Pulmonary artery endothelial cell (primary cell): Measurements from ENCODE around the gene ZNF556. TPM values are rescaled to one million over a fixed set of nuclear protein-coding genes. Genes with fewer than 3 reads are reported as not detected.

Source experiments
- DNase-seq: peaks from one replicate; pipeline ENCODE4 v3.0.0-alpha.2; 2011; ENCODE audit warnings: low read depth, low spot score
- total RNA-seq: library from RNA; depleted of rRNA; stranded (reverse); fragments of >200 nt; gene quantifications from 2 replicates; pipeline ENCODE4 v1.2.3, GENCODE V29; 2014

Gene ZNF556
- total RNA-seq, 1 donor from 2014 or later: not detected

- no peak for DNase-seq
Measured at GRCh38 chr19:2905918-2906519, 38.9 kb downstream of the ZNF556 start.

- no peak for DNase-seq
Measured at GRCh38 chr19:2906631-2907195, 39.6 kb downstream of the ZNF556 start.

- DNase-seq: no peak
Measured at GRCh38 chr19:2912306-2912705, 45.2 kb downstream of the ZNF556 start.

- no peak for DNase-seq
Measured at GRCh38 chr19:2917275-2918184, 50.4 kb downstream of the ZNF556 start.

DNA sequence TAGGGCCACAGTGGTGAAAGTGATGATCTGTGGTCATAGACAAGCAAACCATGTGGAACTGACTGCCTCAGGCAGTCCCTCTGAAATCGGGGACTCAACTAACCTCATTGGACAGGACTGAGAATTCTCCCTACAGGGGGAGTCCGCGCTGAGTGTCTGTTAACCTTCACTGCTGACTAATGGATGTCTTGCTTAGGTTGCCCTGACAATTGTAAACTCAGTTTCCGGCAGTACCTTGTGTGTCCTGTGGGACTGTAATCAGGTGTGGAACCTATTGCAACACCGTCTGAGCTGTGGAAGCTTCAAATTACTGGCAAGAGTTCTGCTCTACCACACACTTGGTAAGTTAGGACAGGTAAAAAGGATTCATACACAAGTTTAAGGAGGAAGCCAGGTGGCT is 55.9 kb downstream of the ZNF556 start:
- no peak for DNase-seq

DNA sequence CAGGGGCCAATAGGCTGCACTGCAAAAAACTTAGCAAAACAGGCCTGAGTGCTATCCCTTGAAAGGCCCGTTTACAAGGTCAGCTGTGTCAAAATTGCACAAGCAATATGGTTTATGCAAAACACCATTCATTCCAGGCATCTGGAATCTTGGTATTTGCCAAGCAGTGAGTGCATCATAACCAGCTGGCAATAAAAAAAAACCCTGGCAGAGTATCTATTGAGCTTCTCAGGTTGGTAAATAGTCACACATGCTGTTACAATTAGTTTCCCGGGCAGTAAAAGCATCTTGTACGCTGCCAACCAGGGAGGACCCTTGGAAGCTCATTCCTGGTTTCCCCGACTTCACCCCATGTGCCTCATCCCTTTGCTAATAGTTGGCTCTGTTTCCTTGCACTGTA is 56.4 kb downstream of the ZNF556 start:
- DNase-seq: no peak

DNA sequence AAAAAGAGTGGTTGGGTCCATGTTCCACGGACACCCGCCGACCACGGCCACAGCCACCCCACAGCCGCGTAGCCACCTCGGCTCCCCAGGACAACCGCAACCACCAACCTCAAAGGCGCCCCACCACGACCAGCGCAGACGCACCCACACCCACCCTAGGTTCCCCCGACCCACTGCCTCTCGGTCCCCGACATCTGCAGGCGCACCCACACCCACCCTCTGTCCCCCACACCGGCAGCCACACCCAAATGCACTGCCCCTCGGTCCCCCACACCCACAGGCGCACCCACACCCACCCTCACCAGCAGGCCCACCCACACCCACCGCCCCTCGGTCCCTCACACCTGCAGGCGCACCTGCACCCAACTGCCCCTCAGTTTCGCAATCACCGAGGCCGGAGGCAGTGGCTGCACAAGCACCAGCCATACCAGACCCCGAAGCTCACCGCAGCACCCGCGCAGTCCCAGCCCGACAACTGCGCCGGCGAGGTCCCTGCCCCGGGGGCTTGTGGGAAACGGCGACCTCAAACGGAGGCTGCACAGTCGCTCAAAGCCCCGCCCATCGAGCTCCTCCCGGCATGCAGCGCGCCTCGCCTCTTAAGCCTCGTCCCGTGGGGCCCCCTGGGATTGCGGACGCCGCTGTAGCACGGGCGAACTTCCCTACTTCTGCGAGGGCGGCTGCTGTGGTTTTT is 59.4 kb downstream of the ZNF556 start:
- DNase-seq: no peak

GRCh38 chr19:2927032-2927430 is 59.9 kb downstream of the ZNF556 start:
- no peak for DNase-seq

Other genes with a start within 250 kb of the ZNF556 start
- gene GNG7, start 164.6 kb upstream of the ZNF556 start, total RNA-seq: 0.11 and 0.20 TPM in 2 replicates
- under 0.01 and 0.04 TPM in 2 replicates for gene DIRAS1, start 146.0 kb upstream of the ZNF556 start, total RNA-seq
- 18.0 and 25.9 TPM in 2 replicates for gene SLC39A3, start 127.3 kb upstream of the ZNF556 start, total RNA-seq
- 49.1 and 55.0 TPM in 2 replicates for gene SGTA, start 84.1 kb upstream of the ZNF556 start, total RNA-seq
- 187 and 195 TPM in 2 replicates for gene THOP1, start 81.8 kb upstream of the ZNF556 start, total RNA-seq
- 2.4 and 3.2 TPM in 2 replicates for gene ZNF554, start 47.5 kb upstream of the ZNF556 start, total RNA-seq
- 4.7 and 7.4 TPM in 2 replicates for gene ZNF555, start 25.9 kb upstream of the ZNF556 start, total RNA-seq
- gene ZNF57, start 33.6 kb downstream of the ZNF556 start, total RNA-seq: 7.0 and 8.2 TPM in 2 replicates
- 7.6 and 8.6 TPM in 2 replicates for gene ZNF77, start 77.6 kb downstream of the ZNF556 start, total RNA-seq
- 1.9 and 3.4 TPM in 2 replicates for gene TLE6, start 110.2 kb downstream of the ZNF556 start, total RNA-seq
- gene TLE2, start 161.9 kb downstream of the ZNF556 start, total RNA-seq: 19.2 and 20.6 TPM in 2 replicates
- 103 and 129 TPM in 2 replicates for gene TLE5, start 195.2 kb downstream of the ZNF556 start, total RNA-seq
- gene GNA11, start 227.0 kb downstream of the ZNF556 start, total RNA-seq: 87.8 and 108 TPM in 2 replicates